ENCODE data around the gene WDR87.

WDR87 gene

DNA sequence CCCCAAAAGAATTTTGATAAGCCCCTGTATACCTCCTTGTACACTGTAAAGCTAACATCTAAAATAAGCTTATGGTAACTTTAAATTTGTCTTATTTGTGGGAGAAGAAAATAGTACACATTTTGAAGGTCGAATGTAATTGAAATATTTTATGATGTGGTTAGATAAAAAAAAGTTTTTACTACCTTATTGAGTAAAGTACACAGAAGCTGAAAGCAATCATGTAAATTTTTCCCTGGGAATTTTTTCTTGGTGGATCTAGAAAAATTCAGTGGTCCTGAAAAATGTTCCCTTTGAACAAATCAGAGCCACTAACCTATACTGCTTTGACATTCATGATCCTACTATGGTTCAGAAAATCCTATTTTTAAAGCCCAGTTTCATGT lies 47.5 kb upstream of the WDR87 start:
- Histone ChIP-seq H3K4me2 (ENCODE audit: low read depth, low read length) (no peak overlapping the region), H3K79me2 (ENCODE audit: low read length) (peaks cover 4% of the 10 kb centered on the region; the same call in 1 of the 2 replicates), H4K20me1 (ENCODE audit: insufficient read depth, low read length) (no peaks in the 10 kb centered on the region), H2AFZ (ENCODE audit: low read length) (no peak overlapping the region), H3K36me3 (replicated peaks; ENCODE audit: insufficient read depth, low read length) (no peaks in the 10 kb centered on the region), H3K9ac (ENCODE audit: low read length) (no peak overlapping the region), H3K4me3 (ENCODE audit: low read length) (no peak overlapping the region), H3K4me1 (ENCODE audit: low read length) (peaks cover 4% of the 10 kb centered on the region), H3K9me3 (replicated peaks; ENCODE audit: insufficient read depth, low read length) (no peaks in the 10 kb centered on the region), H3K27me3 (replicated peaks; ENCODE audit: insufficient read depth, low read length) (no peaks in the 10 kb centered on the region), H3K9me2 (replicated peaks; ENCODE audit: insufficient read depth, low read length) (no peaks in the 10 kb centered on the region), H3K27ac (ENCODE audit: low read length) (no peak overlapping the region), H3F3A (ENCODE audit: insufficient read depth, low read length) (no peaks in the 10 kb centered on the region; the same call in 1 of the 2 replicates)
- no peak for DNase-seq
- TF ChIP-seq EZH2phosphoT487 (IDR thresholded peaks at IDR 0.05; ENCODE audit: low read length): no peak
- no peak for TF ChIP-seq EZH2 (optimal IDR thresholded peaks at IDR 0.05; ENCODE audit: low read depth, low read length)
- no peak for TF ChIP-seq CTCF (IDR thresholded peaks at IDR 0.05; ENCODE audit: low read length)

DNA sequence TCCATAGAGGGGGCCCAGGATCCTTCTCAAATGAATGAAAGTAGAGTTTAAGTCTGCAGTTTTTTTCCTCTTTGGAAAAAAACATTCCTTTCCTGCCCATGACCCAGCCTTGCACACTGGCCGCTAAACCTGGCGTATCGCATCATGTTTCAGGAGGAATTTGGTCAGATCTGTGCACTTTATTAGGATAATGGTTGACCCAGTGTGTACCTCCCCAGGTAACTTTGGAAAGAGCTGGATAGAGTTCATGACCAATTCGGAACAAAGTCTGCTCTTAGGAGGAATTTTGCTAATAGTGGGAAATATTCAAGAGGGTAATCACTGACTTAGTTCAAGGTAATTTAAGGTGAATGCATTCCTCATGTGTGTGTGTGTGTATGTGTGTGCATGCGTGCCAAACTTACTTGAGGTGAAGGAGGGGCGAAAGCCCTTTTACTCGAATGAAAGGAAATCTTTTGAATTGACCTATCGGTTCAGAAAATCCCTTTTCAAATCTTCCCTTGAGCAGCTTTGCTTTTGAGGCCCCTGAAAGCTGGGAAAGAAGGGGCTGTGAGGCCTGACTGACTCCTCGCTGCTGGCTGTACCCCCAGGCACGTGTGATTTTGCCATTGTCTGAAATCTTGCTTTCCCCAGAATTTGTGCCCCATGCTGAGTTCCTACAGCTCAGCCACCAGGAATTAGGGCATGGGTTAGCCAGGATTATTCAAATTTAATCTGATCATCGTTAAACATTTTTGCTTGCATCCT lies 47.0 kb upstream of the WDR87 start:
- Histone ChIP-seq H3K27me3 (replicated peaks; ENCODE audit: insufficient read depth, low read length) (no peaks in the 10 kb centered on the region), H3K4me2 (ENCODE audit: low read depth, low read length) (no peak overlapping the region), H3K27ac (ENCODE audit: low read length) (no peak overlapping the region), H2AFZ (ENCODE audit: low read length) (no peak overlapping the region), H3K9me3 (replicated peaks; ENCODE audit: insufficient read depth, low read length) (no peaks in the 10 kb centered on the region), H3K9ac (ENCODE audit: low read length) (no peak overlapping the region), H3F3A (ENCODE audit: insufficient read depth, low read length) (no peaks in the 10 kb centered on the region), H3K4me3 (ENCODE audit: low read length) (no peak overlapping the region), H4K20me1 (ENCODE audit: insufficient read depth, low read length) (no peaks in the 10 kb centered on the region), H3K36me3 (replicated peaks; ENCODE audit: insufficient read depth, low read length) (no peaks in the 10 kb centered on the region), H3K9me2 (replicated peaks; ENCODE audit: insufficient read depth, low read length) (no peaks in the 10 kb centered on the region), H3K79me2 (ENCODE audit: low read length) (peaks cover 4% of the 10 kb centered on the region; the same call in 1 of the 2 replicates), H3K4me1 (ENCODE audit: low read length) (no peaks in the 10 kb centered on the region)
- no peak for DNase-seq
- no peak for TF ChIP-seq CTCF (IDR thresholded peaks at IDR 0.05; ENCODE audit: low read length)
- TF ChIP-seq EZH2 (optimal IDR thresholded peaks at IDR 0.05; ENCODE audit: low read depth, low read length): no peak
- TF ChIP-seq EZH2phosphoT487 (IDR thresholded peaks at IDR 0.05; ENCODE audit: low read length): no peak

- no peaks in the 10 kb centered on the region for H3K9me2 ChIP-seq (replicated peaks; ENCODE audit: insufficient read depth, low read length)
- H3K4me2 ChIP-seq (ENCODE audit: low read depth, low read length): no peak overlapping the region
- no peaks in the 10 kb centered on the region for H3K27me3 ChIP-seq (replicated peaks; ENCODE audit: insufficient read depth, low read length)
- no peak overlapping the region for H3K27ac ChIP-seq (ENCODE audit: low read length)
- H3K9me3 ChIP-seq (replicated peaks; ENCODE audit: insufficient read depth, low read length): no peaks in the 10 kb centered on the region
- TF ChIP-seq EZH2 (optimal IDR thresholded peaks at IDR 0.05; ENCODE audit: low read depth, low read length) (no peak), CTCF (IDR thresholded peaks at IDR 0.05; ENCODE audit: low read length) (no peak), EZH2phosphoT487 (IDR thresholded peaks at IDR 0.05; ENCODE audit: low read length) (no peak)
- H3K79me2 ChIP-seq (ENCODE audit: low read length): peaks cover 4% of the 10 kb centered on the region; the same call in 1 of the 2 replicates
- no peaks in the 10 kb centered on the region for H3K36me3 ChIP-seq (replicated peaks; ENCODE audit: insufficient read depth, low read length)
- H3K9ac ChIP-seq (ENCODE audit: low read length): no peak overlapping the region
- H3K4me1 ChIP-seq (ENCODE audit: low read length): no peaks in the 10 kb centered on the region
- H3K4me3 ChIP-seq (ENCODE audit: low read length): no peak overlapping the region
- no peaks in the 10 kb centered on the region for H4K20me1 ChIP-seq (ENCODE audit: insufficient read depth, low read length)
- DNase-seq: no peak
- no peaks in the 10 kb centered on the region for H3F3A ChIP-seq (ENCODE audit: insufficient read depth, low read length)
- H2AFZ ChIP-seq (ENCODE audit: low read length): no peak overlapping the region
These were observed 45.4 kb upstream of the WDR87 start for GRCh38 chr19:37951816-37952210.
